Activated naive CD4-positive, alpha-beta T cell treated with anti-CD3 and anti-CD28 coated beads, Interleukin-2, amount 50 U/mL, for 24 hours (primary cell): ENCODE results near the gene KRTAP10-6.
A peak's percentile ranks its signal among the peaks of the same experiment; 100 is the strongest.

ENCODE experiments used
- H3K27ac Mint-ChIP-seq: one replicate; pipeline ENCODE4 v1.8.0; 2021; ENCODE audit warnings: mild to moderate bottlenecking, mixed read lengths
- H3K27me3 Mint-ChIP-seq: one replicate; pipeline ENCODE4 v1.8.0; 2021; ENCODE audit warnings: mixed read lengths
- H3K36me3 Mint-ChIP-seq: one replicate; pipeline ENCODE4 v1.8.0; 2021; ENCODE audit warnings: mixed read lengths
- H3K4me1 Mint-ChIP-seq: one replicate; pipeline ENCODE4 v1.8.0; 2021; ENCODE audit warnings: mixed read lengths
- H3K4me3 Mint-ChIP-seq: one replicate; pipeline ENCODE4 v1.8.0; 2021; ENCODE audit warnings: mild to moderate bottlenecking, mixed read lengths
- H3K9me3 Mint-ChIP-seq: one replicate; pipeline ENCODE4 v1.8.0; 2021; ENCODE audit warnings: mixed read lengths

Gene KRTAP10-6

GRCh38 chr21:44626262-44626661 lies 34.0 kb upstream of the KRTAP10-6 start:
- peaks cover 38% of the 10 kb centered on the region for H3K9me3 Mint-ChIP-seq
- peaks cover 37% of the 10 kb centered on the region for H3K4me1 Mint-ChIP-seq
- no peak overlapping the region for H3K4me3 Mint-ChIP-seq
- peaks cover 22% of the 10 kb centered on the region for H3K36me3 Mint-ChIP-seq
- no peaks in the 10 kb centered on the region for H3K27me3 Mint-ChIP-seq
- no peak overlapping the region for H3K27ac Mint-ChIP-seq

- Mint-ChIP-seq H3K36me3 (peaks cover 20% of the 10 kb centered on the region), H3K27me3 (no peaks in the 10 kb centered on the region), H3K4me1 (peaks cover 34% of the 10 kb centered on the region), H3K9me3 (peaks cover 35% of the 10 kb centered on the region), H3K4me3 (no peak overlapping the region), H3K27ac (no peak overlapping the region)
These were observed 33.5 kb upstream of the KRTAP10-6 start for GRCh38 chr21:44625756-44626155.

- Mint-ChIP-seq H3K9me3 (peaks cover 51% of the 10 kb centered on the region), H3K4me3 (no peak overlapping the region), H3K27me3 (no peaks in the 10 kb centered on the region), H3K4me1 (peaks cover 34% of the 10 kb centered on the region), H3K36me3 (peaks cover 30% of the 10 kb centered on the region), H3K27ac (no peak overlapping the region)
These were observed 31.3 kb upstream of the KRTAP10-6 start for GRCh38 chr21:44623575-44623974.

GRCh38 chr21:44619886-44620285 lies 27.6 kb upstream of the KRTAP10-6 start:
- H3K4me1 Mint-ChIP-seq = peaks cover 53% of the 10 kb centered on the region
- H3K9me3 Mint-ChIP-seq = peaks cover 50% of the 10 kb centered on the region
- peak overlapping the region; percentile 71 for H3K4me3 Mint-ChIP-seq
- H3K27ac Mint-ChIP-seq = peak overlapping the region; percentile 96
- H3K36me3 Mint-ChIP-seq = peaks cover 30% of the 10 kb centered on the region
- H3K27me3 Mint-ChIP-seq = no peaks in the 10 kb centered on the region

- Mint-ChIP-seq H3K27me3 (no peaks in the 10 kb centered on the region), H3K4me3 (peak overlapping the region; percentile 71), H3K4me1 (peaks cover 56% of the 10 kb centered on the region), H3K27ac (peak overlapping the region; percentile 96), H3K9me3 (peaks cover 40% of the 10 kb centered on the region), H3K36me3 (peaks cover 28% of the 10 kb centered on the region)
These were observed 26.6 kb upstream of the KRTAP10-6 start for GRCh38 chr21:44618909-44619308.

GRCh38 chr21:44618504-44618903 lies 26.2 kb upstream of the KRTAP10-6 start:
- H3K36me3 Mint-ChIP-seq = peaks cover 26% of the 10 kb centered on the region
- no peaks in the 10 kb centered on the region for H3K27me3 Mint-ChIP-seq
- peak overlapping the region; percentile 71 for H3K4me3 Mint-ChIP-seq
- peaks cover 36% of the 10 kb centered on the region for H3K9me3 Mint-ChIP-seq
- peak overlapping the region; percentile 96 for H3K27ac Mint-ChIP-seq
- peaks cover 56% of the 10 kb centered on the region for H3K4me1 Mint-ChIP-seq

- peaks cover 16% of the 10 kb centered on the region for H3K36me3 Mint-ChIP-seq
These were observed 24.8 kb upstream of the KRTAP10-6 start for GRCh38 chr21:44617071-44617501.

GRCh38 chr21:44616591-44616926 lies 24.3 kb upstream of the KRTAP10-6 start:
- Mint-ChIP-seq H3K9me3 (peaks cover 22% of the 10 kb centered on the region), H3K27ac (peak overlapping the region; percentile 30), H3K36me3 (peaks cover 16% of the 10 kb centered on the region), H3K4me1 (peaks cover 61% of the 10 kb centered on the region), H3K27me3 (no peaks in the 10 kb centered on the region), H3K4me3 (no peak overlapping the region)

More at GRCh38 chr21:44617071-44617501, 24.8 kb upstream of the KRTAP10-6 start:
- peaks cover 61% of the 10 kb centered on the region for H3K4me1 Mint-ChIP-seq
- H3K27me3 Mint-ChIP-seq = no peaks in the 10 kb centered on the region
- H3K4me3 Mint-ChIP-seq = no peak overlapping the region
- peaks cover 22% of the 10 kb centered on the region for H3K9me3 Mint-ChIP-seq
- peak overlapping the region; percentile 30 for H3K27ac Mint-ChIP-seq

- Mint-ChIP-seq H3K4me1 (peaks cover 61% of the 10 kb centered on the region), H3K36me3 (peaks cover 16% of the 10 kb centered on the region), H3K4me3 (no peak overlapping the region), H3K27me3 (no peaks in the 10 kb centered on the region), H3K27ac (peak overlapping the region; percentile 80), H3K9me3 (peaks cover 22% of the 10 kb centered on the region)
These were observed 23.7 kb upstream of the KRTAP10-6 start for GRCh38 chr21:44615911-44616590.

GRCh38 chr21:44615466-44615865 lies 23.2 kb upstream of the KRTAP10-6 start:
- no peaks in the 10 kb centered on the region for H3K27me3 Mint-ChIP-seq
- peaks cover 16% of the 10 kb centered on the region for H3K9me3 Mint-ChIP-seq
- H3K27ac Mint-ChIP-seq = no peak overlapping the region
- peaks cover 57% of the 10 kb centered on the region for H3K4me1 Mint-ChIP-seq
- H3K36me3 Mint-ChIP-seq = peaks cover 12% of the 10 kb centered on the region
- H3K4me3 Mint-ChIP-seq = no peak overlapping the region

GRCh38 chr21:44614961-44615391 lies 22.7 kb upstream of the KRTAP10-6 start:
- no peak overlapping the region for H3K27ac Mint-ChIP-seq
- no peak overlapping the region for H3K4me3 Mint-ChIP-seq
- peaks cover 10% of the 10 kb centered on the region for H3K36me3 Mint-ChIP-seq
- H3K27me3 Mint-ChIP-seq = no peaks in the 10 kb centered on the region
- peaks cover 13% of the 10 kb centered on the region for H3K9me3 Mint-ChIP-seq
- H3K4me1 Mint-ChIP-seq = peaks cover 53% of the 10 kb centered on the region

GRCh38 chr21:44614161-44614631 lies 21.9 kb upstream of the KRTAP10-6 start:
- peaks cover 13% of the 10 kb centered on the region for H3K9me3 Mint-ChIP-seq
- H3K4me3 Mint-ChIP-seq = no peak overlapping the region
- peaks cover 8% of the 10 kb centered on the region for H3K36me3 Mint-ChIP-seq
- no peaks in the 10 kb centered on the region for H3K27me3 Mint-ChIP-seq
- peaks cover 45% of the 10 kb centered on the region for H3K4me1 Mint-ChIP-seq
- no peak overlapping the region for H3K27ac Mint-ChIP-seq

GRCh38 chr21:44613386-44614155 lies 21.3 kb upstream of the KRTAP10-6 start:
- Mint-ChIP-seq H3K4me1 (peaks cover 39% of the 10 kb centered on the region), H3K9me3 (peaks cover 14% of the 10 kb centered on the region), H3K27ac (no peak overlapping the region), H3K4me3 (no peak overlapping the region), H3K36me3 (peaks cover 7% of the 10 kb centered on the region), H3K27me3 (no peaks in the 10 kb centered on the region)

- H3K36me3 Mint-ChIP-seq = peaks cover 7% of the 10 kb centered on the region
- H3K27me3 Mint-ChIP-seq = no peaks in the 10 kb centered on the region
These were observed 20.4 kb upstream of the KRTAP10-6 start for GRCh38 chr21:44612669-44613229.

GRCh38 chr21:44612029-44612486 lies 19.8 kb upstream of the KRTAP10-6 start, which contains the start of gene KRTAP10-8:
TSS of gene KRTAP10-8 (plus strand) at chr21:44612079. CDS start at chr21:44612101, 22 bp downstream.
- H3K36me3 Mint-ChIP-seq = peaks cover 7% of the 10 kb centered on the region
- no peaks in the 10 kb centered on the region for H3K27me3 Mint-ChIP-seq
- peaks cover 24% of the 10 kb centered on the region for H3K4me1 Mint-ChIP-seq
- H3K27ac Mint-ChIP-seq = no peak within 1 kb of the TSS
- H3K9me3 Mint-ChIP-seq = peaks cover 14% of the 10 kb centered on the region
- H3K4me3 Mint-ChIP-seq = no peak within 1 kb of the TSS

More at GRCh38 chr21:44612669-44613229, 20.4 kb upstream of the KRTAP10-6 start:
- Mint-ChIP-seq H3K9me3 (peaks cover 14% of the 10 kb centered on the region), H3K4me3 (no peak overlapping the region), H3K4me1 (peaks cover 31% of the 10 kb centered on the region), H3K27ac (no peak overlapping the region)
